ENCODE data around the gene SMIM43. TPM values are rescaled to one million over a fixed set of nuclear protein-coding genes. Genes with fewer than 3 reads are reported as not detected.

Gene SMIM43
- total RNA-seq, 2 experiments from 2014 or later: not detected

- H3K27ac ChIP-seq (ENCODE audit: low read depth, low read length, poor library complexity, severe bottlenecking): no peak overlapping the region
- TF ChIP-seq, protein P1, sequence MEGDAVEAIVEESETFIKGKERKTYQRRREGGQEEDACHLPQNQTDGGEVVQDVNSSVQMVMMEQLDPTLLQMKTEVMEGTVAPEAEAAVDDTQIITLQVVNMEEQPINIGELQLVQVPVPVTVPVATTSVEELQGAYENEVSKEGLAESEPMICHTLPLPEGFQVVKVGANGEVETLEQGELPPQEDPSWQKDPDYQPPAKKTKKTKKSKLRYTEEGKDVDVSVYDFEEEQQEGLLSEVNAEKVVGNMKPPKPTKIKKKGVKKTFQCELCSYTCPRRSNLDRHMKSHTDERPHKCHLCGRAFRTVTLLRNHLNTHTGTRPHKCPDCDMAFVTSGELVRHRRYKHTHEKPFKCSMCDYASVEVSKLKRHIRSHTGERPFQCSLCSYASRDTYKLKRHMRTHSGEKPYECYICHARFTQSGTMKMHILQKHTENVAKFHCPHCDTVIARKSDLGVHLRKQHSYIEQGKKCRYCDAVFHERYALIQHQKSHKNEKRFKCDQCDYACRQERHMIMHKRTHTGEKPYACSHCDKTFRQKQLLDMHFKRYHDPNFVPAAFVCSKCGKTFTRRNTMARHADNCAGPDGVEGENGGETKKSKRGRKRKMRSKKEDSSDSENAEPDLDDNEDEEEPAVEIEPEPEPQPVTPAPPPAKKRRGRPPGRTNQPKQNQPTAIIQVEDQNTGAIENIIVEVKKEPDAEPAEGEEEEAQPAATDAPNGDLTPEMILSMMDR (conservative IDR thresholded peaks at IDR 0.05; ENCODE audit: low read length): no peak
- no peak for TF ChIP-seq EZH2phosphoT487 (IDR thresholded peaks at IDR 0.05; ENCODE audit: borderline replicate concordance, low read depth, low read length)
- H3K79me2 ChIP-seq (ENCODE audit: insufficient read depth, low read depth, low read length): no peaks in the 10 kb centered on the region
- intact Hi-C loops (cut with micrococcal nuclease; ENCODE audit: unreplicated experiment): loop anchor here (10.0 kb wide), 2 partner anchors 257 to 347 kb away; no protein-coding TSS in a partner anchor
- no peak overlapping the region for H3K4me3 ChIP-seq (ENCODE audit: low read depth, low read length, poor library complexity, severe bottlenecking)
- H3K9me3 ChIP-seq (ENCODE audit: low read length): no peaks in the 10 kb centered on the region
- H4K20me1 ChIP-seq (ENCODE audit: insufficient read depth, low read length): no peaks in the 10 kb centered on the region
- H3K4me2 ChIP-seq (ENCODE audit: low read length): no peak overlapping the region
- no peaks in the 10 kb centered on the region for H3K36me3 ChIP-seq (ENCODE audit: insufficient read depth, low read length)
- no peak overlapping the region for H2AFZ ChIP-seq (ENCODE audit: low read length)
- ChIA-PET CTCF (ENCODE audit: unreplicated experiment) (no interaction called here), POLR2A (interaction anchor here (0.9 kb wide), 2 partner anchors 14 to 20 kb away, joined by 3 read pairs; no protein-coding TSS in a partner anchor)
- H3K4me1 ChIP-seq (ENCODE audit: insufficient read depth, low read length, poor library complexity, severe bottlenecking): no peaks in the 10 kb centered on the region
- H3K9me2 ChIP-seq (ENCODE audit: insufficient read depth, low read length): no peaks in the 10 kb centered on the region
- BruUV-seq (replicated peaks): no TSS peak
- no peak for DNase-seq (ENCODE audit: low spot score)
These were observed 43.3 kb downstream of the SMIM43 start for GRCh38 chr4:121721700-121722099.

DNA sequence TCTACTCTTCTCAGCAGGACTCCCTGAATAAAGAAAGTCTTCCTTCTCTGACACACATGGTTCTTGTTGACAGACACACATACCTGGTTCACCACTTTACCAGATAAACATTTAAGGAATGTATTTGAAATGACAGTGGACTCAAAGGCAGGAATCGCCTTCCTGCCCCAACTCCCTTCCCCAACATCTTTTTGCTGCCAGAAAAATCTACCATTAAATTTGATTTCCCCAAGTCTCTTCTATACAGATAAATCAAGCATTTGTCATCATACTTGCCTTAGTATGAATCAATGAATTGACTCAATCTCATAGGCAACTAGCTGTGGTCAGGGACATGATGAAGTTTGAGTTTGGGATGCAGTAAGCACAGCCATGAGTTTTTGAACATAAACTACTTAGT, 44.9 kb downstream of the SMIM43 start:
- no peak for DNase-seq (ENCODE audit: low spot score)
- CTCF ChIA-PET (ENCODE audit: unreplicated experiment): no interaction called here
- H3K9me3 ChIP-seq (ENCODE audit: low read length): no peaks in the 10 kb centered on the region
- H3K27ac ChIP-seq (ENCODE audit: low read depth, low read length, poor library complexity, severe bottlenecking): no peak overlapping the region
- H3K79me2 ChIP-seq (ENCODE audit: insufficient read depth, low read depth, low read length): no peaks in the 10 kb centered on the region
- no peak overlapping the region for H2AFZ ChIP-seq (ENCODE audit: low read length)
- TF ChIP-seq, protein P1 (conservative IDR thresholded peaks at IDR 0.05; ENCODE audit: low read length): no peak
- no peaks in the 10 kb centered on the region for H3K9me2 ChIP-seq (ENCODE audit: insufficient read depth, low read length)
- no peak overlapping the region for H3K4me3 ChIP-seq (ENCODE audit: low read depth, low read length, poor library complexity, severe bottlenecking)
- no peaks in the 10 kb centered on the region for H4K20me1 ChIP-seq (ENCODE audit: insufficient read depth, low read length)
- no peak overlapping the region for H3K4me2 ChIP-seq (ENCODE audit: low read length)
- BruUV-seq (replicated peaks): no TSS peak
- intact Hi-C loops (cut with micrococcal nuclease; ENCODE audit: unreplicated experiment): loop anchor here (10.0 kb wide), 2 partner anchors 255 to 345 kb away; no protein-coding TSS in a partner anchor
- H3K36me3 ChIP-seq (ENCODE audit: insufficient read depth, low read length): no peaks in the 10 kb centered on the region
- H3K4me1 ChIP-seq (ENCODE audit: insufficient read depth, low read length, poor library complexity, severe bottlenecking): no peaks in the 10 kb centered on the region
- POLR2A ChIA-PET: no interaction called here

DNA sequence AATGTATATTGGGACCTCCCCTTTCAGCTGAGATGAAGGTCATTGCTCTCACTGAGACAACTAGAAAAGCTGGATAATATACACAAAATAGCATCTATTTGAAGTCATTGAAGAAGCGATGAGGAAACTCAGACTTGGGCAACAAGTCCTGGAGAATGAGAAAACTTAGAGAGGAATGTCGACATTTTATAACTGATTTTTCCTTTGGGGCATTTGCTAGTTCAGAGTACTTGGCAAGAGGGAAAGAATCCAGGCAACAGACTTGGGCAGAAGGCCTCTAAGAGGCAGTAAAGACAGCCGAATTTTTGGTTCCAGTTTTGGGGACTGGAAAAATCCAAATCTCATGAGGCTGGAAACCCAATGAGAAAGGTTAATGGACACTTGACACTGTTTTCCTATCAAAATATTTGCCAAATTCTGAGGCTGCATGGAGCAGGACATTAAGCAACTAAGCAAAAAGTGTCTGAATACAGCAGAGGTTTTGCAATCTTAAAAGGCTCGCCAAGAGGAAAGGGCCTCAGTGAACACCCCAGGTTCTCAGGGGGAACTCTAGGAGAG, 47.2 kb downstream of the SMIM43 start:
- no peaks in the 10 kb centered on the region for H3K36me3 ChIP-seq (ENCODE audit: insufficient read depth, low read length)
- H3K4me2 ChIP-seq (ENCODE audit: low read length): no peak overlapping the region
- no peaks in the 10 kb centered on the region for H4K20me1 ChIP-seq (ENCODE audit: insufficient read depth, low read length)
- H3K79me2 ChIP-seq (ENCODE audit: insufficient read depth, low read depth, low read length): no peaks in the 10 kb centered on the region
- no peak overlapping the region for H2AFZ ChIP-seq (ENCODE audit: low read length)
- H3K27ac ChIP-seq (ENCODE audit: low read depth, low read length, poor library complexity, severe bottlenecking): no peak overlapping the region
- no peaks in the 10 kb centered on the region for H3K4me1 ChIP-seq (ENCODE audit: insufficient read depth, low read length, poor library complexity, severe bottlenecking)
- no peak overlapping the region for H3K4me3 ChIP-seq (ENCODE audit: low read depth, low read length, poor library complexity, severe bottlenecking)
- TF ChIP-seq EZH2phosphoT487 (IDR thresholded peaks at IDR 0.05; ENCODE audit: borderline replicate concordance, low read depth, low read length): no peak
- TF ChIP-seq, protein P1 (conservative IDR thresholded peaks at IDR 0.05; ENCODE audit: low read length): no peak
- no peaks in the 10 kb centered on the region for H3K9me3 ChIP-seq (ENCODE audit: low read length)
- H3K9me2 ChIP-seq (ENCODE audit: insufficient read depth, low read length): no peaks in the 10 kb centered on the region
- intact Hi-C loops (cut with micrococcal nuclease; ENCODE audit: unreplicated experiment): no loop called here
- ChIA-PET CTCF (ENCODE audit: unreplicated experiment) (no interaction called here), POLR2A (interaction anchor here (0.6 kb wide), 1 partner anchor 259 kb away, joined by 3 read pairs; no protein-coding TSS in a partner anchor)
- BruUV-seq (replicated peaks): no TSS peak
- no peak for DNase-seq (ENCODE audit: low spot score)

Data from OCI-LY7 (cell line).